ENCODE measurements around the gene KCNAB2.
"Not testable (repeated sequence)": the region's sequence is repeated elsewhere in the genome, so short reads cannot be mapped to it uniquely, and the experiment has no call there.

Gene KCNAB2

GRCh38 chr1:6048179-6048867, 2.6 kb downstream of the KCNAB2 start:
- no peak overlapping the region for H3K4me3 ChIP-seq (ENCODE audit: low read depth, low read length)
- DNase-seq (ENCODE audit: low read depth): no peak

DNA sequence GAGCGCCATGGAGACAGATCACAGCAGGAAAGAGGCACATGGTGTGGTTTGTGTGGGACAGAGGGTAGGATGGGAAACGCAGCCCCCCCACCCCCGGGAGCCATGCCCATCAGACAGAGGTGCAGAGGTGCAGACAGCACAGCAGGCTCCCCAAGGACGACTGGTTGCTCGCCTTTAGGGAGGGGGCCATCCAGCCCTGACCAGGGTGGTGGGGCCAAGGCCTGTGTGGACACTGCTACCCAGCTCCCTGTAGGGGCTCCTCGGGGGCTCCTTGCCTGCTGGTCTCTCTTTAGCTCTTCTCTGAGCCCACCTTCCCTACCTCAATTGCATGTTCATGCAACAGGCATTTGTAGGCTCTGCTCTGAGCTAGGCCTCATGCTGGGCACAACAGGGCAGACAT, 3.7 kb downstream of the KCNAB2 start:
- no peak for DNase-seq (ENCODE audit: low read depth)
- H3K4me3 ChIP-seq (ENCODE audit: low read depth, low read length): no peak overlapping the region

DNA sequence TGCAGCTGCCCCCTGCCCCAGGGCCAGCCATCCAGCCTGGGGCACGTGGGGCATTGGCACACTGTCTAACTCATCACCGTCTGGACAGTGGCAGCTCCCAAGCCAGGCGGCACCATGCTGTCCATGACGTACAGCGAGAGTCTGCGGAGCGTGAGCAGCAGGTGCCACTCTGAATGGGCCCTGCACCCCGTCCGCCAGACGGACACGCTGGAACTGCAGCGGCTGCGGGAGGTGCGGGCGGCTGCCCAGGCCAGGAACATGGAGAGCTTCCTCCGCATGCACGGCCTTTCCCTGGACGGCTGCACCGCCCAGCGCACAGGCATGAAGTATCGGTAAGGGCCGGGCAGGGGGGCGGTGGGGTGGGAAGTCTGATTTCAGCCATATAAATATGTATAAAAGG, 5.7 kb downstream of the KCNAB2 start:
- DNase-seq (ENCODE audit: low read depth): no peak
- no peak overlapping the region for H3K4me3 ChIP-seq (ENCODE audit: low read depth, low read length)

GRCh38 chr1:6052543-6053205, 7.0 kb downstream of the KCNAB2 start:
- H3K4me3 ChIP-seq (ENCODE audit: low read depth, low read length): no peak overlapping the region
- DNase-seq (ENCODE audit: low read depth): peak; percentile 30

DNA sequence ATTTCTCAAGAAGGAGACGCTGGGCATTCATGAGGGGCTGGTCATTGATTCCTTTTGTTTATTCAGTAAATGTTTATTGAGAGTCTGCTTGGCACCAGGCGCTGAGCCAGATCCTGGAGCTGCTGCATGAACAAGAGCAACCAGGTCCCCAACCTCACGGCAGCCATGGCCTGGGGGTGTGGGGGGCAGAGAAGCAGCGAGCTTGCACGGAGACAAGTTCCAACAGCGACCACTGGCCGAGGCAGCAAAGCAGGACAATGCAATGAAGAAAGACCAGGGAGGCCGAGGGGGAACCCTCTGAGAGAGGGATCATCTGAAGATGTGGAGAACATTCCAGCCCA, 7.5 kb downstream of the KCNAB2 start:
- DNase-seq (ENCODE audit: low read depth): no peak
- H3K4me3 ChIP-seq (ENCODE audit: low read depth, low read length): no peak overlapping the region

- H3K4me3 ChIP-seq (ENCODE audit: low read depth, low read length): no peak overlapping the region
- DNase-seq (ENCODE audit: low read depth): no peak
These were observed 8.9 kb downstream of the KCNAB2 start for GRCh38 chr1:6054596-6054995.

DNA sequence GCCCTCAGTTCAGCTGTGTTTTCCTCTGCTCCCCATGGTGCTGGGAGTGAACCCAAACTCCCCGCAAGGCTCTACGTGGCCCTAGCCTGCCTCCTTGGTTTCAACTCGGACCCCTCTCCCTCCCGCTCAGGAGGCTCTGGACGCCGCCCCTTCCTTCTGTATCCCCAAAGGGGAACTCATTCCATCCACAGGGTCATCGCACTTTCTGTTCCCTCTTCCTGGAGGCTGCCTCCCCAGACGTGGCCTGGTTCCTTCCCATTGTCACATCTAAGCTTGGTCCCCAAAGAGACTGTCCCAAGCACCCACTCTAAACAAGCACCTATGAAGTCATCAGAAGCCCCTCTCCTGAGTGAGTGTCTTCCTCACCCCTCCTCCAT, 10.9 kb downstream of the KCNAB2 start:
- no peak overlapping the region for H3K4me3 ChIP-seq (ENCODE audit: low read depth, low read length)
- no peak for DNase-seq (ENCODE audit: low read depth)

GRCh38 chr1:6057170-6057845, 11.6 kb downstream of the KCNAB2 start:
- H3K4me3 ChIP-seq (ENCODE audit: low read depth, low read length): no peak overlapping the region
- DNase-seq (ENCODE audit: low read depth): no peak

GRCh38 chr1:6059866-6060265, 14.2 kb downstream of the KCNAB2 start:
- no peak overlapping the region for H3K4me3 ChIP-seq (ENCODE audit: low read depth, low read length)
- no peak for DNase-seq (ENCODE audit: low read depth)

DNA sequence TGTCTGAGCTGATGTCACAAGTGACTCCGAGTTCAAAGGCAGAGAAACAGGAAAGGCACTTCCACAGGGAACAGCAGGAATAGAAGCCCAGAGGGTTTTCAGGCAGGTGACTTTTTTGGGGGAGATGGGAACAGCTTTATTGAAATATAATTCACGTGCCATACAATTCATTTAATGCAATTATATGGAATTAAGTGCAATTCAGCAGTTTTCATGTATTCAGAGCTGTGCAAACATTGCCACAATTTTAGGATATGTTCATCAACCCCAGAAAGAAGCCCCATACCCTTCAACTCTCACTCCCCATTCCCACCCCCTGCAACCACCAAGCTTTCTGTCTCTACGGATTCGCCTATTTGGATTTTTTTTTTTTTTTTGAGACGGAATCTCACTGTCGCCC, 17.0 kb downstream of the KCNAB2 start:
- no peak overlapping the region for H3K4me3 ChIP-seq (ENCODE audit: low read depth, low read length)
- no peak for DNase-seq (ENCODE audit: low read depth)

DNA sequence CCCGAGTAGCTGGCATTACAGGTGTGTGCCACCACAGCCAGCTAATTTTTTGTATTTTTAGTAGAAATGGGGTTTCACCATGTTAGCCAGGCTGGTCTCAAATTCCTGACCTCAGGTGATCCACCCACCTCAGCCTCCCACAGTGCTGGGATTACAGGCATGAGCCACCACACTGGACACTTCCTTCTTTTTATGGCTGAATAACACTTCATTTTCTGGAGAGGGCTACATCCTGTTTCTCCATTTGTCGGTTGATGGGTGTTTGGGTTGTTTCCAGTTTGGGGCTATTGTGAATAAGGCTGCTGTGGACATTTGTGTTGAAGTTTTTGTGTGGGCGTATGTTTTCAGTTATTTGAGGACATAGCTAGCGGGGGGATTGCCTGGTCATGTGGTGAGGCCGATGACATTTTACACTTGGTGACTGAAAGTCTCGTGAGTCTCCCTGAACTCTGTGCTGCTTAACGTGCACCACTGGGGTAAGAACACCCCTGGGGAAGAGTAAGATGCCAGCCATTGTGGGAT, 17.9 kb downstream of the KCNAB2 start:
- not testable (repeated sequence) for H3K4me3 ChIP-seq (ENCODE audit: low read depth, low read length); DNase-seq (ENCODE audit: low read depth)

GRCh38 chr1:6065093-6065858, 19.6 kb downstream of the KCNAB2 start:
- no peak for DNase-seq (ENCODE audit: low read depth)
- H3K4me3 ChIP-seq (ENCODE audit: low read depth, low read length): no peak overlapping the region

GRCh38 chr1:6066680-6067079, 21.0 kb downstream of the KCNAB2 start:
- H3K4me3 ChIP-seq (ENCODE audit: low read depth, low read length): no peak overlapping the region
- no peak for DNase-seq (ENCODE audit: low read depth)

DNA sequence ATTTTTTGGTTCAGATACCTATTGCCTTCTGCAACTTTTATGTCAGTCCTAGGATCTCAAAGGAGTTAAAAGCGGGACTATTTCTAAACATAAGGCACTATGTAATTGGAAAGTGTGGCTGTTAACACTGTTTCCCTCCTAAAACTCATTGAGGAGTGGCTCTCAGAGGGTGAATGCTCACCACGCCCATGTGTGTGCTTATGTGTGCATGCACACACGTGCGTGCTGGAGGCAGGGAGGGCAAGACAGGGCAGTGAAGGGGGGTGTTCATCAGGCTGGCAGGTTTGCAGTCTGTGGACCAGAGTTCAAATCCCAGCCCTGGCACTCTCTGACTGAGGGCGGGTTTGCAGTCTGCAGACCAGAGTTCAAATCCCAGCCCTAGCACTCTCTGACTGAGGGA, 22.4 kb downstream of the KCNAB2 start:
- DNase-seq (ENCODE audit: low read depth): no peak
- H3K4me3 ChIP-seq (ENCODE audit: low read depth, low read length): no peak overlapping the region

DNA sequence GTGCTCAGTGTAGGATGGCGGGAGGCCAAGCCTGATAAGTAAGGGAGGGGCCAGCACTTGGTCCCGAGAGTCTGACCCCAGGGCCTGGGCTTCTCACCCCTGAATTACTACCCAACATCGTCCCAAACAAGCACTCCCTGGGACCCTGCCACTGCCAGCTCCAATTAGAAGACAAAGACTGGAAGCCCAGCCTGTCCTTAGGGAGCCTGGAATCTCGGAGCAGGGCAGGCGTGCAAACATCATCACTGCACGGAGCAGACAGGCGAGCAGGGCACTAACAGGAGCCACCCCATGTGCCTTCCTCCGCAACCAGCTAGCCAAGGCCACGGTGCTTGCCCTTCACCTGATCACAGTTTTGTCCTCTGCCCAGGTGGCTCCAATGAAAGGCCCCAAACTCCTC, 23.2 kb downstream of the KCNAB2 start:
- no peak for DNase-seq (ENCODE audit: low read depth)

GRCh38 chr1:6069573-6069972, 23.9 kb downstream of the KCNAB2 start:
- no peak overlapping the region for H3K4me3 ChIP-seq (ENCODE audit: low read depth, low read length)
- DNase-seq (ENCODE audit: low read depth): no peak

More for the DNA sequence above, 23.2 kb downstream of the KCNAB2 start:
- no peak overlapping the region for H3K4me3 ChIP-seq (ENCODE audit: low read depth, low read length)

DNA sequence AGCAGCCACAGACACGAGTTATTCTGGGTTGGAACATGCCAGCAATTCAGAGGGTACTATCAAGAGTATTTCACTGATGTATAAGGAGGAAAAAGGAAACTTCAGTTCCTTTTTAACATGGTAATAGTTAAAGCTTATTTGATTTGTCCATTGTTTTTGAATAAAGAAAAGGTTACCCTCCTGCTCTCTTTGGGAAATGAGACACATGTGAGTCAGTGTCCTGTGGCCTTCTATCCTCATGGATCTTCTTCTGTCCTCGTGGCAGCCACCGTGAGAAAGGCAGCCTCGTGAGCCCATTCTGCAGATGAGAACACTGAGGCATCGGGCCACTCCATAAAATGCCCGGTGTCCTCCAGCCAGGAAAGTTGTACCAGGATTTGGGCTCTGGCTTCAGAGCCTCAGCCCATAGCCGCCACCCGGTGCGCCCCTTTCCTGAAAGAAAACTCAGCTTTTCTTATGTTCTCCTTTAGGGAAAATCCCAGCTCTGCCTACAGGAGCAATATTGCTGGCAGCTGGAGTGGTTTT, 24.8 kb downstream of the KCNAB2 start:
- no peak for DNase-seq (ENCODE audit: low read depth)
- no peak overlapping the region for H3K4me3 ChIP-seq (ENCODE audit: low read depth, low read length)

DNA sequence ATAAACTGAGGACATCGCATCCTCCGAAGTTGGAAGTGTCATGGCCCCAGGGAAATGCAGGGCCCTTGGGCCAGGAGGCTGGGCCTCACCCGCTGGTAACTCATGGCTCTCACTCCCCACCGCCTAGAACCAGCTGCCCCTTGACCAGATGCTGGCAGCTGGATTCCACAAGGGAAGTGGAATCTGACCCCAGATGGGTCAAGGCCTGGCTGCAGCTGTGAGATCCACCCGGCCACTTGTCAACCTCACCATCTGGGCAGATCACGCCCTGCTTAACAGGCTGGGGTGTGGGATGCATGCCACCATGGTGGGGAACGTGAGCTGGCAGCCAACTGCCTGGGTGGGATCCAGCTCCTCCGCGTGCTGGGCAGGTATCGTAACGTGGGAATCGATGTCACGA, 25.5 kb downstream of the KCNAB2 start:
- no peak for DNase-seq (ENCODE audit: low read depth)
- H3K4me3 ChIP-seq (ENCODE audit: low read depth, low read length): no peak overlapping the region

GRCh38 chr1:6072774-6073479, 27.2 kb downstream of the KCNAB2 start:
- no peak for DNase-seq (ENCODE audit: low read depth)
- no peak overlapping the region for H3K4me3 ChIP-seq (ENCODE audit: low read depth, low read length)
